ENCODE results near the gene GMPPA. TPM values are rescaled to one million over a fixed set of nuclear protein-coding genes. Genes with fewer than 3 reads are reported as not detected.
A peak's percentile ranks its signal among the peaks of the same experiment; 100 is the strongest.

Gene GMPPA
- total and polyA plus RNA-seq, 9 donors: 14.2 to 35.7 (median 23.7) TPM

DNA sequence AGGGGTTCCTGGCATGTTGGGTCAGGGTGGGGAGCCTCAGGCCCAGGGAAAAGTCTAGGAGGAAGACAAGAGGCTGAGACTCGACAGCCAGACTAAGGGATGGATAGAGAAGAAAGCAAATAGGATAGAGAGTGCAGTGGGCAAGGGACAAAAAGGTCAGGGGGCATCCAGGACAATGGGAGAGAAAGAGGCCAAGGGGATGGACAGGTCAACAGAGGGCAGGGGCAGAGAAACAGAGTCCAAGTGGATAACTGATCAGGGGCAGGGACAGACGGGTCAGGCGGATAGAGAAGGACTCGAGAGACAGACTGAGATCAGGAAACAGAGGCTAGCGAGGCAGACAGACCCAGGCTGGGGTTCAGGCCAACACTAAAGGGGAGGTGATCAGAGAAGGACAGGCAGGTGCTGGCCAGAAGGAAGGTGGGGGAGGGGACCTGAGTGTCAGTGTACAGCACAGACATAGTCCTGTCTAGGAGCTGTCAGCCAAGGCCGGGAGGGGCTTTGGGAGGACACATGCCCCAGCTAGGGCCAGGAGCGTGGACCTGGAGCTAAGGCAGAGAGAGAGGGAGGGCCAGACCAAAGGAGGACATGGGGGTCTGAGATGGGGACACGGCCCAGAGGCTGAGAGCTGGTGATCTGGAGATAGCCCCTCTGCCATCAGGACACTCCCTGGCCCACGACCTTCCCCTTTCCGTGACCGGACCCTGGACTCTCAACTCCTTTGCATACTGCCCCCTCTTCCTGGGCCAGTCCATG lies 27.8 kb downstream of the GMPPA start:
- Histone ChIP-seq H3K9me3 (no peaks in the 10 kb centered on the region), H3K27me3 (no peaks in the 10 kb centered on the region), H3K27ac (no peak overlapping the region), H3K36me3 (no peaks in the 10 kb centered on the region), H3K4me1 (ENCODE audit: insufficient read depth) (no peaks in the 10 kb centered on the region), H3K4me3 (no peak overlapping the region)
- WGBS, 3 donors: 65 to 70% (median 69%) methylated on average over 11 of the region's 11 CpGs
- DNase-seq: no peak
- TF ChIP-seq EP300 (IDR thresholded peaks at IDR 0.05): no peak
- TF ChIP-seq, protein P1, sequence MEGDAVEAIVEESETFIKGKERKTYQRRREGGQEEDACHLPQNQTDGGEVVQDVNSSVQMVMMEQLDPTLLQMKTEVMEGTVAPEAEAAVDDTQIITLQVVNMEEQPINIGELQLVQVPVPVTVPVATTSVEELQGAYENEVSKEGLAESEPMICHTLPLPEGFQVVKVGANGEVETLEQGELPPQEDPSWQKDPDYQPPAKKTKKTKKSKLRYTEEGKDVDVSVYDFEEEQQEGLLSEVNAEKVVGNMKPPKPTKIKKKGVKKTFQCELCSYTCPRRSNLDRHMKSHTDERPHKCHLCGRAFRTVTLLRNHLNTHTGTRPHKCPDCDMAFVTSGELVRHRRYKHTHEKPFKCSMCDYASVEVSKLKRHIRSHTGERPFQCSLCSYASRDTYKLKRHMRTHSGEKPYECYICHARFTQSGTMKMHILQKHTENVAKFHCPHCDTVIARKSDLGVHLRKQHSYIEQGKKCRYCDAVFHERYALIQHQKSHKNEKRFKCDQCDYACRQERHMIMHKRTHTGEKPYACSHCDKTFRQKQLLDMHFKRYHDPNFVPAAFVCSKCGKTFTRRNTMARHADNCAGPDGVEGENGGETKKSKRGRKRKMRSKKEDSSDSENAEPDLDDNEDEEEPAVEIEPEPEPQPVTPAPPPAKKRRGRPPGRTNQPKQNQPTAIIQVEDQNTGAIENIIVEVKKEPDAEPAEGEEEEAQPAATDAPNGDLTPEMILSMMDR (IDR thresholded peaks at IDR 0.05): no peak
- TF ChIP-seq POLR2A (IDR thresholded peaks at IDR 0.05): no peak
- intact Hi-C loops (cut with DNase I): loop anchor here in 3 of 4 donors (2.0 to 10.0 kb wide), 4 partner anchors 52 to 252 kb away; partner anchors contain the start of gene DNAJB2 (in 2 of the 3)

DNA sequence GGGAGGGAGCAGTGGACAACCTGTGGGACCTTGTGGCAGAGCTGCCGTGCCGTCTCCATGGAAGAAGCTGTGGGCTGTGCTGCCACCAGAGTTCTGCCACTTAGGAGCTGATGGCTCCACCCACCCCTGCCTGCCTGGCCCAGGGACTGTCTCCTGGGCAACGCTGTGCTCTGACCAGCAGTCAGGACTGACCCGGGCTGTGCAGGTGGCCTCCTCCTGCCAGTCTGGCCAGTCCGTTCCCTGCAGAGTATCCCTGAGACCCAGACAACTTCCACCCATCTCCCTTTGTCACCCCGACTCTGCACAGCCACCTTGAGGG lies 28.3 kb downstream of the GMPPA start:
- DNase-seq: no peak
- no peaks in the 10 kb centered on the region for H3K4me1 ChIP-seq (ENCODE audit: insufficient read depth)
- no peak overlapping the region for H3K4me3 ChIP-seq
- no peak overlapping the region for H3K27ac ChIP-seq
- H3K27me3 ChIP-seq: no peaks in the 10 kb centered on the region
- intact Hi-C loops (cut with DNase I): loop anchor here in 3 of 4 donors (2.0 to 10.0 kb wide), 4 partner anchors 52 to 252 kb away; partner anchors contain the start of gene DNAJB2 (in 2 of the 3)
- no peaks in the 10 kb centered on the region for H3K36me3 ChIP-seq
- no peaks in the 10 kb centered on the region for H3K9me3 ChIP-seq
- TF ChIP-seq EP300 (IDR thresholded peaks at IDR 0.05): no peak
- WGBS, 3 donors: 49 to 66% (median 57%) methylated on average over 6 of the region's 6 CpGs

DNA sequence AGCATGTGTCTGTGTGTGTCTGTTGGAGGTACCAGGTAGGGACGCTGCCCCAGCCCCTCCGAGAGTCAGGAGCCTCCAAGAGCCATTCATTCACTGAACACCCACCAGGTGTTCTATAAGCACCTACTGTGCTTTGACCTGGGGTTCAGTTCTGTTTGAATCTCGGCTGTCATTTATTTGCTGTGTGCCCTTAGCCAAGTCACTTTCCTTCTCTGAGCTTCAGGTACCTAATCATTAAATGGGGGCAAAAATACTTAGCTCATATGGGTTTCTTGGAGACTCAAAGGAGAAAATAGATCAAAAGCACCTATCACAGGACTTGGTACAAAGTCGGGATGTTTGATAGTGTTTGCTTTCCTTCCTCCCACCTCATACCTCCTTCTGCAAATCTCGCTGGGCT lies 28.8 kb downstream of the GMPPA start:
- no peaks in the 10 kb centered on the region for H3K27me3 ChIP-seq
- no peak for DNase-seq

DNA sequence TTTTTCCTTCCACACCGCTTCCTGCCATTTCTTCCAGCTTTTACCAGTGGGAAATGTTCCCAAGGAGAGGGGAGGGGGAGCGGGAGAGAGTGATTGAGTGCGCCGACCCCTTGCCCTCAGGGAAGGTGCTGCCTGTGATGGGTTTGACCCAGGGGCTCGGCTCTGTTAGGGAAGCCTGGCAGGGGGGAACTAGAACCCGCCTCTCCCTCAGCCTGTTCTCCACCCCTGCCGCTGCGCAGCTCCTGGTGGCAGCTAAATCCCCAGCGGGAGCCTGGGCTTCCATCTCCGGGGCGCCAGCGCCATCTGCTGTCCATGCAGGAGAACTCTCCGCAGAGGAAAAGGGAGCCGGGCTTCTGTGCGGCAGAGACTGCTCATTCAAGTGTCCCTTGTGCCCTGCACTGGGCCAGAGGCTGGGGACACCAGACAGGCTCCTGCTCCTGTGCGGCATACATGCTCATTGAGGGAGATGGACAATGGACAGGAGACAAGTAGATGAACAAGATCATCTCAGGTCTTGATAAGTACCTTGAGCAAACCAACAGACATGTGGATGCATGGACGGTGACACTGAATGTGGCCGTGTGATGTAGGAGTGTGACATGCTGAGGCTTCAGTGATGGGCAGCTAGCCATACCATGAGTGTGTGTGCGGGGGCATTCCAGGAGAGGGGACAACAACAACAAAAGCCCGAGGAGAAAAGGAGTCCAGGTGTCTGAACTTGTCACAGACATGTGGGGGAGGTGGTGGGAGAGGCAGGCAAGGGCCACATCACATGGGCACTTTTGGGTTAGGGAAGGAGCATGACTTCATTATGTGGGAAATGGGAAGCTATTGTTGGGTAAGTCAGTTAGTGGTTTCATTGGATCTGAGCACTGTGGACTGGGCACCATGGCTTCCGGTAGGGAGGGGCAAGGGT lies 31.6 kb downstream of the GMPPA start:
- Histone ChIP-seq H3K27ac (no peak overlapping the region), H3K36me3 (no peaks in the 10 kb centered on the region), H3K4me3 (peak overlapping the region; percentile 22), H3K9me3 (no peaks in the 10 kb centered on the region), H3K27me3 (no peaks in the 10 kb centered on the region), H3K4me1 (ENCODE audit: insufficient read depth) (no peaks in the 10 kb centered on the region)
- 7 to 13% (median 10%) methylated on average over 15 to 21 of the region's 21 CpGs for WGBS, 3 donors
- DNase-seq: peak; percentile 85 to 92 (median 89)
- intact Hi-C loops (cut with DNase I): loop anchor here in 3 of 4 donors (1.0 to 10.0 kb wide), 5 partner anchors 54 to 366 kb away; partner anchors contain the start of gene NHEJ1 (in 1 of the 3)
- TF ChIP-seq EP300 (IDR thresholded peaks at IDR 0.05) (no peak), POLR2A (IDR thresholded peaks at IDR 0.05) (no peak)
- TF ChIP-seq, protein P1 (IDR thresholded peaks at IDR 0.05): peak; percentile 89 to 99 (median 99)

More for the DNA sequence above, 28.8 kb downstream of the GMPPA start:
- intact Hi-C loops (cut with DNase I): loop anchor here in 3 of 4 donors (2.0 to 10.0 kb wide), 4 partner anchors 53 to 253 kb away; partner anchors contain the start of gene DNAJB2 (in 2 of the 3)
- Histone ChIP-seq H3K4me3 (no peak overlapping the region), H3K4me1 (ENCODE audit: insufficient read depth) (no peaks in the 10 kb centered on the region), H3K36me3 (no peaks in the 10 kb centered on the region), H3K27ac (no peak overlapping the region), H3K9me3 (no peaks in the 10 kb centered on the region)
- WGBS, 3 donors: 45 to 62% (median 48%) methylated on average over 5 of the region's 5 CpGs
- no peak for TF ChIP-seq EP300 (IDR thresholded peaks at IDR 0.05)
- TF ChIP-seq, protein P1 (IDR thresholded peaks at IDR 0.05): no peak
- no peak for TF ChIP-seq POLR2A (IDR thresholded peaks at IDR 0.05)
